Natural killer cell (primary cell): ENCODE data around the gene SLCO4A1. TPM values are rescaled to one million over a fixed set of nuclear protein-coding genes. Genes with fewer than 3 reads are reported as not detected.

Source experiments
- ATAC-seq, 3 donors: fragments of 150-1000 bp in 2 of 3; fragments of 200-7000 bp in 1 of 3; cut with Tn5 transposase; 1 replicate in 1 of 3; 2 replicates in 2 of 3; pipeline ENCODE4 v1.10.0; 2021; ENCODE audit warnings: mild to moderate bottlenecking in 2 of 3, moderate library complexity in 2 of 3
- DNase-seq, 2 donors: peaks; one replicate each; pipeline versions ENCODE4 v3.0.0 to v3.0.0-alpha.2; 2013 to 2021; ENCODE audit warnings: mixed read lengths in 1 of 2
- H3K27ac ChIP-seq: one replicate; pipeline ENCODE4 v1.5.1; 2013; ENCODE audit warnings: mild to moderate bottlenecking, low read length
- H3K27me3 ChIP-seq: one replicate; pipeline ENCODE4 v1.6.1; 2013; ENCODE audit warnings: low read length; ENCODE audit not compliant: control insufficient read depth, insufficient read depth
- H3K36me3 ChIP-seq: one replicate; pipeline ENCODE4 v1.6.1; 2013; ENCODE audit warnings: low read length; ENCODE audit not compliant: control insufficient read depth, insufficient read depth
- H3K4me1 ChIP-seq: one replicate; pipeline ENCODE4 v1.6.1; 2013; ENCODE audit warnings: low read length; ENCODE audit not compliant: control insufficient read depth, insufficient read depth
- H3K4me3 ChIP-seq: one replicate; pipeline ENCODE4 v1.5.1; 2013; ENCODE audit warnings: low read length
- H3K9me3 ChIP-seq: one replicate; pipeline ENCODE4 v1.6.1; 2013; ENCODE audit warnings: low read length; ENCODE audit not compliant: control insufficient read depth, insufficient read depth
- H3K27ac Mint-ChIP-seq, 2 donors: one replicate each; pipeline ENCODE4 v1.8.0; 2022; ENCODE audit warnings: mild to moderate bottlenecking in 2 of 2, mixed read lengths in 2 of 2, moderate library complexity in 1 of 2
- H3K27me3 Mint-ChIP-seq, 2 donors: one replicate each; pipeline ENCODE4 v1.8.0; 2022; ENCODE audit warnings: low read depth in 2 of 2, mixed read lengths in 2 of 2
- H3K36me3 Mint-ChIP-seq: one replicate; pipeline ENCODE4 v1.8.0; 2022; ENCODE audit warnings: mixed read lengths
- H3K4me1 Mint-ChIP-seq, 2 donors: one replicate each; pipeline ENCODE4 v1.8.0; 2022; ENCODE audit warnings: mixed read lengths in 2 of 2
- H3K4me3 Mint-ChIP-seq: one replicate; pipeline ENCODE4 v1.8.0; 2022; ENCODE audit warnings: mild to moderate bottlenecking, moderate library complexity, mixed read lengths
- H3K9me3 Mint-ChIP-seq, 2 donors: one replicate each; pipeline ENCODE4 v1.8.0; 2022; ENCODE audit warnings: mixed read lengths in 2 of 2
- WGBS: methylation state at CpG from one replicate; pipeline ENCODE4 v1.1.7; 2013; ENCODE audit warnings: missing lambda C conversion rate; ENCODE audit not compliant: insufficient coverage; 5-methylcytosine and 5-hydroxymethylcytosine counted together
- intact Hi-C: fragments of 100-400 bp; cut with micrococcal nuclease; formaldehyde crosslinking; loops from one replicate; pipeline ENCODE4 v1.14.2; 2022
- total RNA-seq, 4 donors: library from RNA; stranded (reverse); fragments of 120-200 nt in 1 of 4; gene quantifications; one replicate each; pipeline versions ENCODE4 v1.2.3 to v1.2.4, GENCODE V29; 2013 to 2022
- TF ChIP-seq, protein P1 (sequence below): fragments of 200-600 bp; IDR thresholded peaks from one replicate; pipeline ENCODE4 v1.8.0; 2022; ENCODE audit warnings: antibody characterized with exemption

Gene SLCO4A1
- total RNA-seq, 3 donors from 2014 or later (not counting 1 experiment from before 2014, with no cell fraction given) = 0.59 to 1.4 (median 1.1) TPM

DNA sequence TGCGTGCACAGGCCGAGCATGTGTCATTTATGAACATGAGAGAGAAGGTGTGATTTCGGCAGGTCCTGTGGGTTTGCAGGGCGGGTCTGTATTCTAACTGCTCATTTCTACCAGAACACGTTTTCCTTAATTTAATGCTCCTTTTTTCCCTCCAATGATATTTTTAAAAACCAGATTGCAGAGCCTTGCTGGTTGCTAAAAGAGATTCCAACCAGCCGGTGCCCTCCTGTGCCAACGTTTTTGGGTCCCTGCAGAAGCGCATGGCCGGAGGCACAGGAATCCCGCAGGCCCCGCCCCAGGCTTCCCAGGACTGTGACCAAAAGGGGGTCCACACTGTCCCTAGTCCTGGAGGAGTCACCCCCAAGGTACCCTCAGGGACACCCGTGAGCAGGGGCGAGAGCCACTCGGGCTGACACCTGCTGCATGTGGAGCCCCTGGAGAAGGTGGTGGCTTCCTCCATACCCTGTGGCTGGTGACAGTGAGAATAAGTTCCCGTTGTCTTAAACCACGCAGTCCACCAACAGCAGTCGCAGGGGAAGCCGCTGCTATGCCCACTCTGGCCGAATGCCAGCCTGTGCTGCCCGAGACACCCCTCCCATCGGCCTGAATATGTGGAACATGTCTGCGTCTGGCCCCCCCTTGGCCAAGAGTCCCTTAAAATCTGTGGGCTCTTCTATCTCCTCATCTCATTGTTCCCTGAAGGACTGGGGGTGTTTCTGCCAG is 50.7 kb downstream of the SLCO4A1 start:
- no peak overlapping the region for H3K27ac Mint-ChIP-seq
- intact Hi-C loops = no loop called here
- TF ChIP-seq, protein P1, sequence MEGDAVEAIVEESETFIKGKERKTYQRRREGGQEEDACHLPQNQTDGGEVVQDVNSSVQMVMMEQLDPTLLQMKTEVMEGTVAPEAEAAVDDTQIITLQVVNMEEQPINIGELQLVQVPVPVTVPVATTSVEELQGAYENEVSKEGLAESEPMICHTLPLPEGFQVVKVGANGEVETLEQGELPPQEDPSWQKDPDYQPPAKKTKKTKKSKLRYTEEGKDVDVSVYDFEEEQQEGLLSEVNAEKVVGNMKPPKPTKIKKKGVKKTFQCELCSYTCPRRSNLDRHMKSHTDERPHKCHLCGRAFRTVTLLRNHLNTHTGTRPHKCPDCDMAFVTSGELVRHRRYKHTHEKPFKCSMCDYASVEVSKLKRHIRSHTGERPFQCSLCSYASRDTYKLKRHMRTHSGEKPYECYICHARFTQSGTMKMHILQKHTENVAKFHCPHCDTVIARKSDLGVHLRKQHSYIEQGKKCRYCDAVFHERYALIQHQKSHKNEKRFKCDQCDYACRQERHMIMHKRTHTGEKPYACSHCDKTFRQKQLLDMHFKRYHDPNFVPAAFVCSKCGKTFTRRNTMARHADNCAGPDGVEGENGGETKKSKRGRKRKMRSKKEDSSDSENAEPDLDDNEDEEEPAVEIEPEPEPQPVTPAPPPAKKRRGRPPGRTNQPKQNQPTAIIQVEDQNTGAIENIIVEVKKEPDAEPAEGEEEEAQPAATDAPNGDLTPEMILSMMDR = no peak

DNA sequence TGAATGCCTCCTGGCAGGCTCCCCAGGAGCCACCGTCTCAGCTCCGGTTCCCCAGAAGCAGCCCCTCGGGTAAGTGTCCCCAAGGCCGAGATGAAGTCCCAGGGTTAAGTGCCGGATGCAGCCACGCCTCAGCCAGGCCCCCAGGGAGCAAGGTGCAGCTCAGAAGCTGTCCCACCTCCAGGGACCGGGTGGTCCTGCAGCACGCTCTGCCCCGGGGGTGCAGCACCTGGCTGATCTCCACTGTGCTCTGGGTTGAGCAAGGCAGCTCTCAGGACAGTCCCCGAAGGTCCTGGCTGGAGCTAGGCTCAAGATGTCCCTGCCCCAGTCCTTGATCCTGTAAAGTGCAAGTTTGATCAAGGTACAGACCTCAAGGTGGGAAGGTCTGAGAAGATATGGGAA is 51.2 kb downstream of the SLCO4A1 start:
- Histone ChIP-seq H3K9me3 (no peaks in the 10 kb centered on the region), H3K36me3 (no peaks in the 10 kb centered on the region), H3K27me3 (peaks cover 3% of the 10 kb centered on the region), H3K4me3 (no peak overlapping the region), H3K27ac (no peak overlapping the region), H3K4me1 (peaks cover 15% of the 10 kb centered on the region)
- no peak for ATAC-seq
- TF ChIP-seq, protein P1 = no peak
- Mint-ChIP-seq H3K36me3 (no peaks in the 10 kb centered on the region), H3K27me3 (no peaks in the 10 kb centered on the region), H3K9me3 (no peaks in the 10 kb centered on the region), H3K4me3 (no peak overlapping the region), H3K4me1 (peaks cover 0 to 25% of the 10 kb centered on the region in 2 donors), H3K27ac (no peak overlapping the region)
- intact Hi-C loops = no loop called here
- no peak for DNase-seq
- 75% methylated on average over 10 of the region's 10 CpGs for WGBS

More for the DNA sequence above, 50.7 kb downstream of the SLCO4A1 start:
- H3K36me3 ChIP-seq = no peaks in the 10 kb centered on the region
- no peak overlapping the region for H3K27ac ChIP-seq
- ATAC-seq = no peak
- no peaks in the 10 kb centered on the region for H3K9me3 ChIP-seq
- Mint-ChIP-seq H3K27me3 (no peaks in the 10 kb centered on the region), H3K9me3 (no peaks in the 10 kb centered on the region), H3K4me3 (no peak overlapping the region), H3K4me1 (peaks cover 0 to 25% of the 10 kb centered on the region in 2 donors), H3K36me3 (no peaks in the 10 kb centered on the region)
- no peak for DNase-seq
- no peak overlapping the region for H3K4me3 ChIP-seq
- peaks cover 3% of the 10 kb centered on the region for H3K27me3 ChIP-seq
- 45% methylated on average over 22 of the region's 22 CpGs for WGBS
- H3K4me1 ChIP-seq = peaks cover 15% of the 10 kb centered on the region

GRCh38 chr20:62694106-62694505 is 51.8 kb downstream of the SLCO4A1 start:
- Mint-ChIP-seq H3K9me3 (no peaks in the 10 kb centered on the region), H3K36me3 (no peaks in the 10 kb centered on the region), H3K4me1 (peaks cover 0 to 25% of the 10 kb centered on the region in 2 donors), H3K27ac (no peak overlapping the region), H3K27me3 (no peaks in the 10 kb centered on the region), H3K4me3 (no peak overlapping the region)
- Histone ChIP-seq H3K27ac (no peak overlapping the region), H3K9me3 (no peaks in the 10 kb centered on the region), H3K4me1 (peaks cover 15% of the 10 kb centered on the region), H3K4me3 (no peak overlapping the region), H3K36me3 (no peaks in the 10 kb centered on the region), H3K27me3 (peaks cover 3% of the 10 kb centered on the region)
- no peak for DNase-seq
- TF ChIP-seq, protein P1 = no peak
- ATAC-seq = no peak
- intact Hi-C loops = no loop called here
- 91% methylated on average over 10 of the region's 10 CpGs for WGBS

- TF ChIP-seq, protein P1 = no peak
- Mint-ChIP-seq H3K9me3 (no peaks in the 10 kb centered on the region), H3K4me1 (peaks cover 0 to 25% of the 10 kb centered on the region in 2 donors), H3K27me3 (no peaks in the 10 kb centered on the region), H3K4me3 (no peak overlapping the region), H3K36me3 (no peaks in the 10 kb centered on the region), H3K27ac (no peak overlapping the region)
- ATAC-seq = no peak
- Histone ChIP-seq H3K27ac (no peak overlapping the region), H3K36me3 (no peaks in the 10 kb centered on the region), H3K27me3 (peaks cover 3% of the 10 kb centered on the region), H3K4me1 (peaks cover 15% of the 10 kb centered on the region), H3K9me3 (no peaks in the 10 kb centered on the region), H3K4me3 (no peak overlapping the region)
- 87% methylated on average over 15 of the region's 15 CpGs for WGBS
- intact Hi-C loops = no loop called here
- no peak for DNase-seq
Measured at GRCh38 chr20:62694868-62695267, 52.6 kb downstream of the SLCO4A1 start.
